ENCODE results near the gene RFX2. TPM values are rescaled to one million over a fixed set of nuclear protein-coding genes. Genes with fewer than 3 reads are reported as not detected.

RFX2 gene
- total RNA-seq, 1 experiment from 2014 or later: 3.7 TPM

DNA sequence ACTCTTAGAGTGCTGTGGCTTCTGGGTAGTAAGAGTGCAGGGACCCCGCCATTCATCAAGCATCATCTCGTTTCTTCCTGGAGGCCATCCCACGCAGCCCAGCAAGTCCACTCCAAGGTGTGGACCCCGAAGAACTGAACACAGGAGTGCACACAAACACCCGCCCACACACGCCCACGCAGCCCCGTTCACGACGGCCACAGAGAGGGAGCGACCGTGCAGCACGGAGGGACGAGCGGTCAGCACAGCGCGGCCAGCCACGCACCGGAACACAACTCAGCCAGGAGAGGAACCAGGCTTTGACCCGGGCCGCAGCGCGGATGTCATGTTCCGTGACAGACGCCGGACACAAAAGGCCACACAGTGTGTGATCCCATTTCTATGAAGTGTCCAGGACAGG lies 114.2 kb downstream of the RFX2 start:
- H3K9me3 ChIP-seq (ENCODE audit: control insufficient read depth, low read depth, low read length): no peaks in the 10 kb centered on the region
- no peaks in the 10 kb centered on the region for H4K20me1 ChIP-seq (ENCODE audit: control insufficient read depth, insufficient read depth, insufficient read length)
- no CpG with 5 or more reads among the region's 26 CpGs for WGBS (ENCODE audit: extremely low coverage, insufficient read length, low lambda C conversion rate)
- peaks cover 4% of the 10 kb centered on the region for H3K27me3 Mint-ChIP-seq (ENCODE audit: low read depth)
- no peak overlapping the region for H3K23ac ChIP-seq (ENCODE audit: insufficient read length, low read depth, low read length)
- H3K27me3 ChIP-seq (ENCODE audit: insufficient read depth, low read length): no peaks in the 10 kb centered on the region
- H3T11ph ChIP-seq (ENCODE audit: low read length): no peak overlapping the region
- TF ChIP-seq, protein P1, sequence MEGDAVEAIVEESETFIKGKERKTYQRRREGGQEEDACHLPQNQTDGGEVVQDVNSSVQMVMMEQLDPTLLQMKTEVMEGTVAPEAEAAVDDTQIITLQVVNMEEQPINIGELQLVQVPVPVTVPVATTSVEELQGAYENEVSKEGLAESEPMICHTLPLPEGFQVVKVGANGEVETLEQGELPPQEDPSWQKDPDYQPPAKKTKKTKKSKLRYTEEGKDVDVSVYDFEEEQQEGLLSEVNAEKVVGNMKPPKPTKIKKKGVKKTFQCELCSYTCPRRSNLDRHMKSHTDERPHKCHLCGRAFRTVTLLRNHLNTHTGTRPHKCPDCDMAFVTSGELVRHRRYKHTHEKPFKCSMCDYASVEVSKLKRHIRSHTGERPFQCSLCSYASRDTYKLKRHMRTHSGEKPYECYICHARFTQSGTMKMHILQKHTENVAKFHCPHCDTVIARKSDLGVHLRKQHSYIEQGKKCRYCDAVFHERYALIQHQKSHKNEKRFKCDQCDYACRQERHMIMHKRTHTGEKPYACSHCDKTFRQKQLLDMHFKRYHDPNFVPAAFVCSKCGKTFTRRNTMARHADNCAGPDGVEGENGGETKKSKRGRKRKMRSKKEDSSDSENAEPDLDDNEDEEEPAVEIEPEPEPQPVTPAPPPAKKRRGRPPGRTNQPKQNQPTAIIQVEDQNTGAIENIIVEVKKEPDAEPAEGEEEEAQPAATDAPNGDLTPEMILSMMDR (conservative IDR thresholded peaks at IDR 0.05): no peak
- no peak overlapping the region for H3K18ac ChIP-seq (ENCODE audit: insufficient read length, low read depth, low read length)
- no peak overlapping the region for H2BK5ac ChIP-seq (ENCODE audit: insufficient read length, low read length)
- H4K91ac ChIP-seq (ENCODE audit: insufficient read length, low read depth, low read length): no peak overlapping the region
- H3K4ac ChIP-seq (ENCODE audit: low read depth, low read length): no peak overlapping the region
- no peaks in the 10 kb centered on the region for H3K23me2 ChIP-seq (ENCODE audit: insufficient read length, low read depth, low read length, poor library complexity, severe bottlenecking)
- no peak overlapping the region for H2BK120ac ChIP-seq (ENCODE audit: low read depth, low read length, poor library complexity, severe bottlenecking)
- no peaks in the 10 kb centered on the region for H3K79me1 ChIP-seq (ENCODE audit: insufficient read depth, low read depth, low read length, poor library complexity, severe bottlenecking)
- no peak overlapping the region for H3K27ac ChIP-seq (ENCODE audit: insufficient read length, low read depth, low read length)
- peaks cover 3 to 7% of the 10 kb centered on the region in 2 experiments; a peak in 4 of 5 replicates for H3K9me3 Mint-ChIP-seq
- H3K4me1 ChIP-seq (ENCODE audit: insufficient read depth, low read length): no peaks in the 10 kb centered on the region
- H3K4me3 Mint-ChIP-seq: no peak overlapping the region
- no peak overlapping the region for H4K8ac ChIP-seq (replicated peaks; ENCODE audit: insufficient read length, low read depth, low read length)
- no peak overlapping the region for H2AFZ ChIP-seq (ENCODE audit: low read length)
- no peak overlapping the region for H4K5ac ChIP-seq (ENCODE audit: insufficient read length, low read depth, low read length)
- H3K27ac Mint-ChIP-seq: no peak overlapping the region; a peak in 1 of 7 replicates
- peaks cover 2% of the 10 kb centered on the region in 2 experiments; a peak in 1 of 4 replicates for H3K4me1 Mint-ChIP-seq
- DNase-seq: no peak
- no peak overlapping the region for H2BK20ac ChIP-seq (ENCODE audit: low read depth, low read length, poor library complexity, severe bottlenecking)
- H2BK15ac ChIP-seq (ENCODE audit: low read depth, low read length): no peak overlapping the region
- no peak overlapping the region for H3K56ac ChIP-seq (ENCODE audit: insufficient read length, low read depth, low read length)
- no peak overlapping the region for H3K9ac ChIP-seq (ENCODE audit: extremely low read depth, insufficient read length, low read length)
- H2BK12ac ChIP-seq (ENCODE audit: insufficient read length, low read depth, low read length): no peak overlapping the region
- H2AK5ac ChIP-seq (ENCODE audit: insufficient read length, low read length): no peak overlapping the region
- peaks cover 3 to 12% (median 9%) of the 10 kb centered on the region in 3 experiments; a peak in 4 of 7 replicates for H3K36me3 Mint-ChIP-seq (ENCODE audit: insufficient read depth in 1 of 3, low read depth in 3 of 3)
- no peak overlapping the region for H3K4me2 ChIP-seq (ENCODE audit: insufficient read depth, insufficient read length, low read length)
- H3K79me2 ChIP-seq (ENCODE audit: insufficient read depth, low read length): no peaks in the 10 kb centered on the region
- H3K14ac ChIP-seq (ENCODE audit: insufficient read depth, low read length): no peak overlapping the region
